Mucosa of rectum (tissue), 2 donors: Measurements from ENCODE around the gene WHRN.

Experiments used
- H3K27ac ChIP-seq, 2 donors: one replicate each; pipeline ENCODE4 v1.7.0; 2013; ENCODE audit warnings: inconsistent platforms in 2 of 2, low read depth in 2 of 2, low read length in 2 of 2
- H3K27me3 ChIP-seq, 2 donors: one replicate each; pipeline ENCODE4 v1.7.0; 2013; ENCODE audit warnings: low read length in 2 of 2; ENCODE audit not compliant: control insufficient read depth in 2 of 2, insufficient read depth in 2 of 2
- H3K36me3 ChIP-seq, 2 donors: one replicate each; pipeline ENCODE4 v1.7.0; 2013; ENCODE audit warnings: low read length in 2 of 2; ENCODE audit not compliant: control insufficient read depth in 2 of 2, insufficient read depth in 2 of 2
- H3K4me1 ChIP-seq, 2 donors: one replicate each; pipeline ENCODE4 v1.7.0; 2013; ENCODE audit warnings: low read length in 2 of 2, mild to moderate bottlenecking in 1 of 2; ENCODE audit not compliant: control insufficient read depth in 2 of 2, insufficient read depth in 2 of 2
- H3K4me3 ChIP-seq, 2 donors: one replicate each; pipeline ENCODE4 v1.7.0; 2013; ENCODE audit warnings: low read length in 2 of 2
- H3K9ac ChIP-seq, 2 donors: one replicate each; pipeline ENCODE4 v1.7.0; 2013; ENCODE audit warnings: low read length in 2 of 2, low read depth in 1 of 2, mild to moderate bottlenecking in 1 of 2
- H3K9me3 ChIP-seq, 2 donors: one replicate each; pipeline ENCODE4 v1.7.0; 2013; ENCODE audit warnings: low read length in 2 of 2; ENCODE audit not compliant: control insufficient read depth in 2 of 2
- donor health status: healthy.
- donor health status: Normal muscosa, but diverticular disease.

Gene WHRN

DNA sequence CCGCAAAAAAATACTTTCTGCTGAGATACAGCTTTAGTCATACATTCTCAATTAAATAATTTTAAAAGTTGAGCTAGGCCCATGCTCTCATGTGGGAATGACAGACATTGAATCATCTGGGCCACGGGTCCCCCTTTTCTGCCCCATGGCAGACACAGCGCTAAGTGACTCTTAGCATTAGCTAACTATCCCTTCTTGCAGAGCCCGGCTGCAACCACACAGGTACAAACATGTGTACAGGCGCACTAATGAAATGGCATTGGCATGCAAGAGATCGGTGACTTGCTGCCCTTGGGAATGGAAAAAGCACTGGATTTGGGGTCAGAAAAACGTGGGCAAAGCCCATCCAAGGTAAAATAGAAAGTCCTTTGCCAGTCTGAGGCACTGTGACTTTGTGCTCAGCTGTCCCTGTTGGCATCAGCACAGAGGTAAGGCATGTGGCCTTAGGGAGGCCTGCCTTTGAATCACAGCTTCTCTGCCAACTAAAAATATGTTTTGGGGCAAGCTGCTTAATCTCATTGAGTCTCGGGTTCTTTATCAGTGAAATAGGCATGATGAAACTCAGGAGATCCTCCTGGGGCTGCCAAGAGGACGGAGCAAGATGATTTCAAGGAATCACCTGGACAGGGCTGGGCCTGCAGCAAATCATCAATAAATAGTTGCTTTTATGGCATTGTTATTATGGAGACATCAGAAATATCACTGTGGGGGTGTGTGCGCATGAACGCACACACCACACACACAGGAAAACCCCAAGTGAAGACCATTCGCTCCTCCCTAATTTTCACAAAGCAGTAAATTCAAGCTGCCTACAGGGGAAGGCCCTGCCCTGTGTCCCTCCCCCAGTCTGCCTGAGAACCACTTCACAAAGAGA, 54.2 kb downstream of the WHRN start:
- Histone ChIP-seq H3K36me3 (no peaks in the 10 kb centered on the region), H3K27ac (no peak overlapping the region)

GRCh38 chr9:114450181-114450580, 55.1 kb downstream of the WHRN start:
- no peaks in the 10 kb centered on the region for H3K27me3 ChIP-seq
- H3K9ac ChIP-seq = no peak overlapping the region
- H3K4me1 ChIP-seq = peaks cover 5 to 6% of the 10 kb centered on the region in 2 donors
- no peaks in the 10 kb centered on the region for H3K9me3 ChIP-seq
- H3K27ac ChIP-seq = no peak overlapping the region
- no peak overlapping the region for H3K4me3 ChIP-seq
- H3K36me3 ChIP-seq = no peaks in the 10 kb centered on the region

More for the DNA sequence above, 54.2 kb downstream of the WHRN start:
- Histone ChIP-seq H3K27me3 (no peaks in the 10 kb centered on the region), H3K9me3 (no peaks in the 10 kb centered on the region), H3K4me3 (no peak overlapping the region), H3K4me1 (peaks cover 5 to 6% of the 10 kb centered on the region in 2 donors), H3K9ac (no peak overlapping the region)

DNA sequence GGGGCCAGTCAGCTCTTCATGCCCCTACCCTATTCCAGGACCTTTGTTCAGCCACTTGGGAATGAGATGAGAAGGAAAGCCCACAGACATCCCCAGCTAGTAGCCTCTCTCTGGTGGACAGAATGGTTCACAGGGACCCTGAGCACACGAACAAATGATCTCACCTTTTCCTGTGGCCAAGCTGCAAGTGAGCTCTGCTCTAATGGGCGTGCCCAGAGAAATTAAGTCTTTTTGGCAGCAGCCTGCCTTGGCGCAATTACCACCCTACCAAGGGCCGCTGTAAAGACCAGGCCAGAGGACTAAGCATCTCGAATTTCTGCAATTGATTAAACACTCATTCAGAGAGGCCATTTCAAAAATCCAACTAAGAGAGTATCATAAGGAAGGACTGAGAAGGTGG, 56.0 kb downstream of the WHRN start:
- H3K4me1 ChIP-seq = peaks cover 5 to 6% of the 10 kb centered on the region in 2 donors
- H3K27me3 ChIP-seq = no peaks in the 10 kb centered on the region
- H3K9ac ChIP-seq = no peak overlapping the region
- no peak overlapping the region for H3K27ac ChIP-seq
- no peak overlapping the region for H3K4me3 ChIP-seq
- no peaks in the 10 kb centered on the region for H3K9me3 ChIP-seq
- H3K36me3 ChIP-seq = no peaks in the 10 kb centered on the region

DNA sequence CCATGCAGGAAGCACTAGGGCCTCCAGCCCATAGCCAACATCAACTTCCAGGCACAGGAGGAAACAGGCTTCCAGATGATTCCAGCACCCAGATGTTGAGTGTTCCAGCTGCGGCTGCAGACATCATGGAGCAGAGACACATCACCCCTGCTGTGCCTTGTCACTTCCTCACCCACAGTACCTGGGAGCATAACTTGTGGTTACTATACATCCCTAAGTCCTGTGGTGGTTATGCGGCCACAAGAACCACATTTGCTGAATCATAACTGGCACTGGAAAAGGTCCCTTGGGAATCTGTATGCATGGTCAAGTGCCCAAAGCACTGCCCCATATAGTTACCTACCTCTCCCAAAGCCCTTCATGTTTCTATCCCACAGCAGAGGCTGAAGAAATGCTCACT, 56.6 kb downstream of the WHRN start:
- no peaks in the 10 kb centered on the region for H3K27me3 ChIP-seq
- H3K4me1 ChIP-seq = peaks cover 5 to 6% of the 10 kb centered on the region in 2 donors
- no peak overlapping the region for H3K27ac ChIP-seq
- H3K9me3 ChIP-seq = no peaks in the 10 kb centered on the region
- H3K4me3 ChIP-seq = no peak overlapping the region
- H3K9ac ChIP-seq = no peak overlapping the region
- H3K36me3 ChIP-seq = no peaks in the 10 kb centered on the region

- no peaks in the 10 kb centered on the region for H3K36me3 ChIP-seq
- no peaks in the 10 kb centered on the region for H3K27me3 ChIP-seq
- no peak overlapping the region for H3K9ac ChIP-seq
- no peaks in the 10 kb centered on the region for H3K9me3 ChIP-seq
- H3K4me1 ChIP-seq = no peaks in the 10 kb centered on the region
- H3K4me3 ChIP-seq = no peak overlapping the region
- no peak overlapping the region for H3K27ac ChIP-seq
Measured at GRCh38 chr9:114446672-114447450, 58.4 kb downstream of the WHRN start.

DNA sequence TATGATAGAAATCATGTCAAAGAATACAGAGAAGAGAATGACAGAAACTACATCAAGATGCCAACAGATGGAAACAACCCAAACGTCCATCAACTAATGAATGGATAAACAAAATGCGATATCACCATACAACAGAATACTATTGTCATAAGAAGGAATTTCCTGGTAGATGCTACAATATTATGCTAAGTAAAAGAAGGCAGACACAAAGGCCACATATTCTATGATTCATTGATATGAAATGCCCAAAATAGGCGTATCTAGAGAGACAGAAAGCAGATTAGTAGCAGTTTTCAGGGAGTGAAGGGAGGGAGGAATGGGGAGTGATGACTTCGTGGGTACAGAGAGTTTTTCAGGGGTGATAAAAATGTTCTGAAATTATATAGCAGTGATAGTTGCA, 59.2 kb downstream of the WHRN start:
- H3K27me3 ChIP-seq = no peaks in the 10 kb centered on the region
- no peak overlapping the region for H3K27ac ChIP-seq
- no peak overlapping the region for H3K9ac ChIP-seq
- H3K36me3 ChIP-seq = no peaks in the 10 kb centered on the region
- H3K4me3 ChIP-seq = no peak overlapping the region
- no peaks in the 10 kb centered on the region for H3K4me1 ChIP-seq
- no peaks in the 10 kb centered on the region for H3K9me3 ChIP-seq

- Histone ChIP-seq H3K27ac (no peak overlapping the region), H3K9me3 (no peaks in the 10 kb centered on the region), H3K27me3 (no peaks in the 10 kb centered on the region), H3K4me3 (no peak overlapping the region), H3K9ac (no peak overlapping the region), H3K36me3 (no peaks in the 10 kb centered on the region), H3K4me1 (no peaks in the 10 kb centered on the region)
Measured at GRCh38 chr9:114445616-114446015, 59.7 kb downstream of the WHRN start.

DNA sequence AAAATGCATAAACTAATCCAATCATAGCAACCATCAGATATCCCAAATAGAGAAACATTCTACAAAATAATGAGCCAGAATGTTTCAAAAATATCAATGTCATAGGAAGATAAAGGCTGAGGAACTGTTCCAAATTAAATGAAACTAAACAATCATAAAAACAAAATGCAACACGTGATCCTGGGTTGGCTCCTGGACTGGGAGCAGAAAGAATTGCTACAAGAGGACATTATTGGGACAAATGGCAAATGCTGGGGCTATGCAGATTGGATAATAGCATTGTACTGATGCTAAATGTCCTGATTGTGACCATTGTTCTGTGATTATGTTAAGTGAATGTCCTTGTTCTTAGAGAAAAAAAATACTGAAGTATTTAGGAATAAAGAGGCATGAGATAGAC, 63.3 kb downstream of the WHRN start:
- Histone ChIP-seq H3K9ac (no peak overlapping the region), H3K36me3 (no peaks in the 10 kb centered on the region), H3K4me1 (no peaks in the 10 kb centered on the region), H3K27ac (no peak overlapping the region), H3K9me3 (no peaks in the 10 kb centered on the region), H3K4me3 (no peak overlapping the region), H3K27me3 (no peaks in the 10 kb centered on the region)

GRCh38 chr9:114437401-114437893, 67.8 kb downstream of the WHRN start:
- Histone ChIP-seq H3K9me3 (no peaks in the 10 kb centered on the region), H3K27me3 (no peaks in the 10 kb centered on the region), H3K4me1 (no peaks in the 10 kb centered on the region), H3K9ac (no peak overlapping the region), H3K27ac (no peak overlapping the region), H3K36me3 (no peaks in the 10 kb centered on the region), H3K4me3 (no peak overlapping the region)

DNA sequence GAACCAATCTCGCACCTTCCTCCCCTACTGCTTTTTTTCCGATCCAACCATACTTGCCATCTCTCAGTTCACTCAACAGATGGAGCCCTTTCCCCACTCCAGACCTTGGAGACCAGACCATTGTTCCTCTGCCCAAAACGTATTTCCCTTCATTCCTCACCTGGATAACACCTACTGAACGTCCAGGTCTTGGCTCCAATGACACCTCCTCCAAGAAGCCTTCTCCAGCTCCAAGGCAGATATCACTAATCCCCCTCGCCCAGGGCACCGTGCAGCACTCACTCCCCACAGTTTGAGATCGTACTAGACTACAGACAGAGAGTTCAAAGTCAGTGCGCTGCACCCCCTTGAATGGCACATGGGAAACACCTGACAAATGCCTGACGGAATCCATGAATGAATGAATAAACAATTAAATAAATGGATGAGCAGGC, 70.4 kb downstream of the WHRN start:
- no peaks in the 10 kb centered on the region for H3K36me3 ChIP-seq
- H3K9me3 ChIP-seq = no peaks in the 10 kb centered on the region
- H3K27me3 ChIP-seq = no peaks in the 10 kb centered on the region
- no peak overlapping the region for H3K9ac ChIP-seq
- H3K4me3 ChIP-seq = no peak overlapping the region
- H3K27ac ChIP-seq = no peak overlapping the region
- no peaks in the 10 kb centered on the region for H3K4me1 ChIP-seq
